Thyroid gland (tissue), 4 donors: ENCODE results near the gene FGF21. TPM values are rescaled to one million over a fixed set of nuclear protein-coding genes. Genes with fewer than 3 reads are reported as not detected.

Experiments used
- DNase-seq, 2 donors: peaks; one replicate each; pipeline ENCODE4 v3.0.0-alpha.2; 2019
- H3K27ac ChIP-seq, 3 donors: fragments of 200-600 bp; sonication (generic); 1 replicate in 2 of 3; 2 replicates in 1 of 3; pipeline ENCODE4 v1.5.1; 2016 to 2019; ENCODE audit warnings: mild to moderate bottlenecking in 1 of 3, moderate library complexity in 1 of 3
- H3K27me3 ChIP-seq: fragments of 200-600 bp; sonication (generic); one replicate; pipeline ENCODE4 v1.5.1; 2019
- H3K36me3 ChIP-seq, 2 donors: fragments of 200-600 bp; sonication (generic); one replicate each; pipeline ENCODE4 v1.5.1; 2016 to 2019
- H3K4me1 ChIP-seq, 2 donors: fragments of 200-600 bp; sonication (generic); one replicate each; pipeline ENCODE4 v1.5.1; 2017 to 2019
- H3K4me3 ChIP-seq, 3 donors: fragments of 200-600 bp; sonication (generic); replicated peaks in 1 of 3; 1 replicate in 2 of 3; 2 replicates in 1 of 3; pipeline ENCODE4 v1.5.1; 2016; ENCODE audit warnings: mild to moderate bottlenecking in 1 of 3
- H3K9me3 ChIP-seq: fragments of 200-600 bp; sonication (generic); one replicate; pipeline ENCODE4 v1.5.1; 2017
- CTCF ChIP-seq, 6 experiments: fragments of 200-600 bp in 3 of 6; fragments of 450-650 bp in 3 of 6; sonication (generic) in 3 of 6; IDR thresholded peaks; one replicate each; pipeline ENCODE4 v1.5.1; 2016 to 2019; ENCODE audit warnings: antibody characterized with exemption in 6 of 6, mild to moderate bottlenecking in 2 of 6, inconsistent platforms in 1 of 6, moderate library complexity in 1 of 6
- POLR2A ChIP-seq, 2 donors: fragments of 450-650 bp; IDR thresholded peaks; one replicate each; pipeline ENCODE4 v1.6.1; 2017; ENCODE audit warnings: antibody characterized with exemption in 2 of 2, mild to moderate bottlenecking in 2 of 2, moderate library complexity in 1 of 2
- WGBS, 2 donors: methylation state at CpG; one replicate each; pipeline ENCODE4 v1.1.5; 2017; 5-methylcytosine and 5-hydroxymethylcytosine counted together
- intact Hi-C: fragments of 100-400 bp; cut with DNase I; formaldehyde crosslinking; loops from one replicate; pipeline ENCODE4 v1.15.1; 2023
- small RNA-seq: library from RNA; depleted of rRNA; stranded (forward); fragments of <200 nt; gene quantifications from one replicate; pipeline ENCODE3, GENCODE V24; 2016
- total RNA-seq, 4 donors: library from RNA; depleted of rRNA; stranded (reverse); fragments of >200 nt; gene quantifications; one replicate each; pipeline ENCODE4 v1.2.3, GENCODE V29; 2016

Gene FGF21
- total RNA-seq, 4 donors from 2014 or later = not detected

- no peak for TF ChIP-seq CTCF (IDR thresholded peaks at IDR 0.05)
- no peak for TF ChIP-seq POLR2A (IDR thresholded peaks at IDR 0.05)
- H3K4me3 ChIP-seq = no peak overlapping the region
- WGBS, 2 donors = 77 to 93% methylated on average over 2 to 5 of the region's 5 CpGs
- no peaks in the 10 kb centered on the region for H3K27me3 ChIP-seq
- intact Hi-C loops = no loop called here
- H3K27ac ChIP-seq = no peak overlapping the region
- H3K9me3 ChIP-seq = no peaks in the 10 kb centered on the region
- peaks cover 7 to 9% of the 10 kb centered on the region in 2 donors for H3K4me1 ChIP-seq
- no peaks in the 10 kb centered on the region for H3K36me3 ChIP-seq
- no peak for DNase-seq
Measured at GRCh38 chr19:48806518-48806817, 51.1 kb downstream of the FGF21 start.

GRCh38 chr19:48806818-48807589 is 51.7 kb downstream of the FGF21 start:
- intact Hi-C loops = no loop called here
- Histone ChIP-seq H3K27me3 (no peaks in the 10 kb centered on the region), H3K36me3 (no peaks in the 10 kb centered on the region), H3K9me3 (no peaks in the 10 kb centered on the region), H3K4me1 (peaks cover 12 to 15% of the 10 kb centered on the region in 2 donors), H3K4me3 (no peak overlapping the region), H3K27ac (no peak overlapping the region)
- no peak for DNase-seq
- TF ChIP-seq POLR2A (IDR thresholded peaks at IDR 0.05) (no peak), CTCF (IDR thresholded peaks at IDR 0.05) (no peak)
- WGBS, 2 donors = 80 to 84% methylated on average over 12 to 17 of the region's 17 CpGs

GRCh38 chr19:48807590-48808308 is 52.4 kb downstream of the FGF21 start:
- peaks cover 12 to 18% of the 10 kb centered on the region in 2 donors for H3K4me1 ChIP-seq
- no peak for DNase-seq
- no peaks in the 10 kb centered on the region for H3K36me3 ChIP-seq
- intact Hi-C loops = no loop called here
- no peak overlapping the region for H3K27ac ChIP-seq
- no peak overlapping the region for H3K4me3 ChIP-seq
- TF ChIP-seq POLR2A (IDR thresholded peaks at IDR 0.05) = no peak
- 88 to 93% methylated on average over 10 to 13 of the region's 13 CpGs for WGBS, 2 donors
- H3K9me3 ChIP-seq = no peaks in the 10 kb centered on the region
- no peaks in the 10 kb centered on the region for H3K27me3 ChIP-seq

Small RNA genes within 50 kb of the gene (small RNA-seq; reads per million reads assigned to genes)
- not detected for gene RNU6-317P

Other genes with a start within 250 kb of the FGF21 start
- gene LMTK3, start 243.7 kb upstream of the FGF21 start, total RNA-seq = 1 to 10 TPM; 3.0 to 7.1 (median 4.6) TPM
- under 1 TPM in 3 of 4 donors, not detected in 1; 0.54 to 0.88 (median 0.78) TPM for gene SULT2B1, start 203.4 kb upstream of the FGF21 start, total RNA-seq
- under 1 TPM in 1 of 4 donors, not detected in 3; 0.67 TPM for gene SPACA4, start 148.8 kb upstream of the FGF21 start, total RNA-seq
- not detected for gene FAM83E, start 140.4 kb upstream of the FGF21 start, total RNA-seq
- gene RPL18, start 136.3 kb upstream of the FGF21 start, total RNA-seq = 1,000 to 10,000 TPM; 1,845 to 2,426 (median 1,951) TPM
- gene SPHK2, start 136.0 kb upstream of the FGF21 start, total RNA-seq = 10 to 100 TPM; 17.1 to 45.4 (median 31.4) TPM
- gene DBP, start 118.1 kb upstream of the FGF21 start, total RNA-seq = 10 to 100 TPM; 18.9 to 32.8 (median 25.1) TPM
- gene CA11, start 109.3 kb upstream of the FGF21 start, total RNA-seq = 10 to 100 TPM in 1 of 4 donors, 1 to 10 TPM in 3; 4.6 to 13.4 (median 6.3) TPM
- 1 to 10 TPM in 1 of 4 donors, under 1 TPM in 2, not detected in 1; 0.45 to 1.2 (median 0.78) TPM for gene NTN5, start 82.5 kb upstream of the FGF21 start, total RNA-seq
- gene FUT2, start 59.6 kb upstream of the FGF21 start, total RNA-seq = 1 to 10 TPM in 1 of 4 donors, under 1 TPM in 1, not detected in 2; 0.27 to 1.3 TPM
- under 1 TPM in 3 of 4 donors, not detected in 1; 0.29 to 0.67 (median 0.54) TPM for gene MAMSTR, start 35.8 kb upstream of the FGF21 start, total RNA-seq
- gene RASIP1, start 14.9 kb upstream of the FGF21 start, total RNA-seq = 10 to 100 TPM in 2 of 4 donors, 1 to 10 TPM in 2; 9.7 to 25.8 (median 14.0) TPM
- gene IZUMO1, start 8.6 kb upstream of the FGF21 start, total RNA-seq = 1 to 10 TPM in 2 of 4 donors, not detected in 2; 1.1 TPM
- gene FUT1, start 2.9 kb upstream of the FGF21 start, total RNA-seq = 1 to 10 TPM; 1.7 to 3.0 (median 2.0) TPM
- gene BCAT2, start 55.5 kb downstream of the FGF21 start, total RNA-seq = 10 to 100 TPM; 35.4 to 52.8 (median 45.9) TPM
- 10 to 100 TPM; 11.9 to 46.8 (median 22.2) TPM for gene HSD17B14, start 81.0 kb downstream of the FGF21 start, total RNA-seq
- gene PLEKHA4, start 113.1 kb downstream of the FGF21 start, total RNA-seq = 10 to 100 TPM; 15.2 to 21.8 (median 19.0) TPM
- gene PPP1R15A, start 116.9 kb downstream of the FGF21 start, total RNA-seq = 10 to 100 TPM; 18.7 to 31.7 (median 24.2) TPM
- under 1 TPM in 1 of 4 donors, not detected in 3; 0.27 TPM for gene TULP2, start 143.2 kb downstream of the FGF21 start, total RNA-seq
- gene NUCB1, start 144.8 kb downstream of the FGF21 start, total RNA-seq = 100 to 1,000 TPM; 267 to 424 (median 371) TPM
- gene DHDH, start 178.2 kb downstream of the FGF21 start, total RNA-seq = not detected
- gene BAX, start 199.4 kb downstream of the FGF21 start, total RNA-seq = 10 to 100 TPM; 28.2 to 74.4 (median 41.2) TPM
- over 10,000 TPM in 1 of 4 donors, 1,000 to 10,000 TPM in 3; 5,748 to 12,335 (median 7,175) TPM for gene FTL, start 209.8 kb downstream of the FGF21 start, total RNA-seq
- 10 to 100 TPM; 17.9 to 33.2 (median 23.9) TPM for gene GYS1, start 237.8 kb downstream of the FGF21 start, total RNA-seq
- gene RUVBL2, start 238.4 kb downstream of the FGF21 start, total RNA-seq = 100 to 1,000 TPM in 3 of 4 donors, 10 to 100 TPM in 1; 80.5 to 131 (median 118) TPM